Coronary artery (tissue), 2 donors: ENCODE results near the gene DERL3.

ENCODE experiments used
- DNase-seq: peaks from one replicate; pipeline ENCODE4 v3.0.0-alpha.2; 2017; ENCODE audit warnings: low spot score
- H3K27ac ChIP-seq, 2 donors: fragments of 200-600 bp; sonication (generic); one replicate each; pipeline ENCODE4 v1.5.1; 2016 to 2019
- H3K4me3 ChIP-seq: fragments of 200-600 bp; sonication (generic); 2 replicates; pipeline ENCODE4 v1.5.1; 2016; ENCODE audit warnings: mild to moderate bottlenecking, moderate library complexity
- TF ChIP-seq, protein P1 (sequence below): fragments of 200-600 bp; sonication (generic); IDR thresholded peaks from one replicate; pipeline ENCODE4 v1.5.1; 2019; ENCODE audit warnings: antibody characterized with exemption

The DERL3 gene

GRCh38 chr22:23831781-23832180 lies 7.0 kb downstream of the DERL3 start:
- Histone ChIP-seq H3K4me3 (no peak overlapping the region), H3K27ac (no peak overlapping the region)
- DNase-seq: peak; percentile 68
- TF ChIP-seq, protein P1, sequence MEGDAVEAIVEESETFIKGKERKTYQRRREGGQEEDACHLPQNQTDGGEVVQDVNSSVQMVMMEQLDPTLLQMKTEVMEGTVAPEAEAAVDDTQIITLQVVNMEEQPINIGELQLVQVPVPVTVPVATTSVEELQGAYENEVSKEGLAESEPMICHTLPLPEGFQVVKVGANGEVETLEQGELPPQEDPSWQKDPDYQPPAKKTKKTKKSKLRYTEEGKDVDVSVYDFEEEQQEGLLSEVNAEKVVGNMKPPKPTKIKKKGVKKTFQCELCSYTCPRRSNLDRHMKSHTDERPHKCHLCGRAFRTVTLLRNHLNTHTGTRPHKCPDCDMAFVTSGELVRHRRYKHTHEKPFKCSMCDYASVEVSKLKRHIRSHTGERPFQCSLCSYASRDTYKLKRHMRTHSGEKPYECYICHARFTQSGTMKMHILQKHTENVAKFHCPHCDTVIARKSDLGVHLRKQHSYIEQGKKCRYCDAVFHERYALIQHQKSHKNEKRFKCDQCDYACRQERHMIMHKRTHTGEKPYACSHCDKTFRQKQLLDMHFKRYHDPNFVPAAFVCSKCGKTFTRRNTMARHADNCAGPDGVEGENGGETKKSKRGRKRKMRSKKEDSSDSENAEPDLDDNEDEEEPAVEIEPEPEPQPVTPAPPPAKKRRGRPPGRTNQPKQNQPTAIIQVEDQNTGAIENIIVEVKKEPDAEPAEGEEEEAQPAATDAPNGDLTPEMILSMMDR: no peak

DNA sequence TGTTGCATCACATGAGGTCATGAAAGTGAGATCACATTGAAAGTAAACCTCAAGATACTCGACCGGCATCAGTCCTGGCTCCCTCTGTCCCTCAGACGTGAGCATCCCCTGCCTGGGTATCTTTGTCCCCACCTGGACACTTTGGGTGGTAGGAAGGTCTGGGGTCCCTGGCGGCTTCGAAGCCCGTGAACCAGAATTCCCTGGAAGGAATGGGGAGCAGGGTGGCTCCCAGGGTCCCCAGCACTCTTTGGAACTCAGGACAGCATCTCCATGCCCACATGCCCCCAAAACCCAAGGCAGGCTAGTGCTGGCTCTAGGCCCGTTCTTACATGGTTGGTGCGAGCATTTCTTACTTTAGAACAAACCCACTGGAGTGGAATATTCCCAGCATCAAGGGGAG lies 7.5 kb downstream of the DERL3 start:
- Histone ChIP-seq H3K27ac (no peak overlapping the region), H3K4me3 (no peak overlapping the region)
- TF ChIP-seq, protein P1: no peak
- DNase-seq: no peak

GRCh38 chr22:23829845-23830372 lies 8.9 kb downstream of the DERL3 start:
- H3K27ac ChIP-seq: no peak overlapping the region
- no peak overlapping the region for H3K4me3 ChIP-seq
- TF ChIP-seq, protein P1: no peak
- no peak for DNase-seq

DNA sequence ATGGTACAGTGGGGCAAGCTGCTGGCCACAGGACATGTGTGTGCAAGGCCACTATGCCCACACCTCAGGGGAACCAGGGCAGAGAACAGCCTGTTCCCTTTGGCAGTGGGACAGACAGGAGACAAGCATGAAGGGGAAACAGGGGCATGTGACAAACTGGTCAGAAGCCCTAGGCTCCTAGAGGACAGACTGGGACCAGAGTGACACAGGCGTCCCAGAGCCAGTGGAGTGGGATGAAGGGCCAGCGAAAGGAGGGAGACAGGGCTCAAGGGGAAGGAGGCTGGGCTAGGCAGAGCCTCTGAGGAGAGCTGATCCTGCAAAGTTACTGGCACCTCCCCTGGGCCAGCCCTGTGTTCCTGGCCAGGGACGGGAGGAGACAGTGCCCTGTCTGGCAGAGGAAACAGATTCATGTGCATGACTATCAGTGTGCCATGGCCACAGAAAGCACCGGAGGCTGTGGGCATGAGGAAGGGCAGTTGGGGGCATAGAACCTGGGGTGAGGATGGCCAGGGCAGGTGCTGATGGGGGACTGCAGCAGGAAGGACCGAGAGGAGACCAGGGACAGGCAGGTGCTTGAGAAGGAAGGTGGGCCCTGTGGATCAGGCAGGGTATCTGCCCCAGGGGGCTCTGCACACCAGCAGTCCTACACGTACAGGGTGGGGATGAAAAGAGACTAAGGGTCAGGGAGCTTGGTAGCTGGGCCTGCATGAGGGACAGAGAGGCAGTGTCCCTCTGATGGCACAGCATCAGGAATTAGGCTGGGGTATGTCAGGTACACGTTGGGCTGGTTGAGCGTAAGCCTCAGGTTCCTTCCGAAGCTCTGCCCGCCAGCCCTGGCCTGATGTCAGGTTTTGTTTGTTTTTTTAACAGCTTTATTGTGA lies 9.8 kb downstream of the DERL3 start:
- no peak for DNase-seq
- Histone ChIP-seq H3K27ac (no peak overlapping the region), H3K4me3 (no peak overlapping the region)
- TF ChIP-seq, protein P1: no peak

DNA sequence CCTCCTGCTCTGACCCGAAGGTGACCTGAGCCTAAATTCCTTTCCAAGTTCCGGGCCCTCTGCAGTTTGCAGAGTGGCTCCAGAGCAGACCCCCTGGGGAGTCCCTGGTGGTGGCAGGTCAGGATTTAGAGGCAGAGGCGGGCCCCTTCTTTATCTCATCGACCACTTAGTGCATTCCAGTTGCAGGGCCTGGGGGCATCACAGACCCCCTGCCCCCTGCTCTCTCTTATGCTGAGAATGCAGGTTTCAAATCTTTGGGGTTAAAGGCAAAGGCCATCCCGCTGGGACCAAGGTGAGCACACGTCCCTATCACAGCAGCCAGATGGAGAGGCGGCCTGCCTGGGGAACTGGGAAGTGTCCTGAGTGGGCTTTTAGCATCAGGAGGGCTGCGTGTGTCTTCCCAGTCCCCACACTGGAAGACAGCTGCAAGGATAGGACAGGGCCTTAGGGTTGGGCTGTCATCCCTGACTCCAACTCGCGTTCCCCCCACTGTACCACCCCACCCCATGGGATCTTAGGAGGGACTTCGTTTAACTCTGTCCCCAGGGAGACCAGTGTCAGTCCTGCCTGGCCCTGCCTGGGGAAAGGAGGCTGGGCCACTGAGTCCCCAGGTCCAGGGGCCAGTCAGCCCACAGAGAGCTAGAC lies 11.3 kb downstream of the DERL3 start:
- Histone ChIP-seq H3K4me3 (no peak overlapping the region), H3K27ac (no peak overlapping the region)
- TF ChIP-seq, protein P1: no peak
- DNase-seq: no peak

GRCh38 chr22:23826510-23827350 lies 12.1 kb downstream of the DERL3 start:
- Histone ChIP-seq H3K4me3 (no peak overlapping the region), H3K27ac (peak overlapping the region in 1 of 2 donors; percentile 53)
- no peak for DNase-seq
- TF ChIP-seq, protein P1: no peak
